ENCODE data around the gene SELENOO. TPM values are rescaled to one million over a fixed set of nuclear protein-coding genes. Genes with fewer than 3 reads are reported as not detected.

The SELENOO gene
- total RNA-seq, 1 experiment from 2014 or later: 34.3 TPM

- Histone ChIP-seq H3K4me3 (ENCODE audit: low read depth in 2 of 2, low read length in 2 of 2) (peak within 1 kb of the TSS; percentile 60 to 70), H3K27me3 (ENCODE audit: control insufficient read depth, insufficient read depth, low read length) (no peaks in the 10 kb centered on the region), H3K36me3 (ENCODE audit: control insufficient read depth, insufficient read depth, low read length) (no peaks in the 10 kb centered on the region; the same call in 1 of the 2 replicates), H3K9me3 (ENCODE audit: control insufficient read depth, insufficient read depth, low read depth, low read length) (no peaks in the 10 kb centered on the region), H3K27ac (ENCODE audit: low read length) (peak within 1 kb of the TSS; percentile 86), H3K4me1 (ENCODE audit: control insufficient read depth, insufficient read depth, low read length) (peaks cover 33% of the 10 kb centered on the region)
- no peak for DNase-seq (ENCODE audit: low read depth, low spot score)
- no peak for TF ChIP-seq TCF7L2 (IDR thresholded peaks at IDR 0.05; ENCODE audit: low read depth, low read length)
- TF ChIP-seq CTCF (IDR thresholded peaks at IDR 0.05): no peak
- TF ChIP-seq POLR2AphosphoS5 (IDR thresholded peaks at IDR 0.05; ENCODE audit: low read depth, low read length): peak; percentile 63; the same call in 1 of the 2 replicates
- 0 out of 2 replicates have a peak, but pooled peaks have one; percentile 48 for TF ChIP-seq SIN3A (IDR thresholded peaks at IDR 0.05; ENCODE audit: borderline replicate concordance, insufficient read depth, low read depth, low read length)
- CTCF ChIA-PET: no interaction called here
- intact Hi-C loops (cut with micrococcal nuclease; ENCODE audit: unreplicated experiment) (no loop called here), in situ Hi-C loops (cut with HindIII; ENCODE audit: low pct_unique_long_range_greater_than_20kb, low sequenced_read_pairs) (no loop called here)
- peak; percentile 62 for ATAC-seq
- BruUV-seq (replicated peaks): no TSS peak
- POLR2A ChIA-PET: interaction anchor here (0.5 kb wide), 1 partner anchor 1766 kb away, joined by 3 read pairs; no protein-coding TSS in a partner anchor
These were observed 61.0 kb downstream of the SELENOO start, which contains the start of gene MAPK12 for GRCh38 chr22:50261615-50262459. MAPK12 (minus strand) TSS chr22:50261683; CDS start chr22:50261509, 174 bp downstream.

GRCh38 chr22:50262460-50262911 is 61.7 kb downstream of the SELENOO start:
- no TSS peak for BruUV-seq (replicated peaks)
- in situ Hi-C loops (cut with HindIII; ENCODE audit: low pct_unique_long_range_greater_than_20kb, low sequenced_read_pairs) (no loop called here), intact Hi-C loops (cut with micrococcal nuclease; ENCODE audit: unreplicated experiment) (no loop called here)
- TF ChIP-seq SIN3A (IDR thresholded peaks at IDR 0.05; ENCODE audit: borderline replicate concordance, insufficient read depth, low read depth, low read length) (no peak), POLR2AphosphoS5 (IDR thresholded peaks at IDR 0.05; ENCODE audit: low read depth, low read length) (no peak), CTCF (IDR thresholded peaks at IDR 0.05) (no peak), TCF7L2 (IDR thresholded peaks at IDR 0.05; ENCODE audit: low read depth, low read length) (no peak), REST (IDR thresholded peaks at IDR 0.05; ENCODE audit: insufficient read depth in 1 of 2, low read depth in 2 of 2, low read length in 1 of 2) (no peak)
- H3K4me3 ChIP-seq (ENCODE audit: low read depth in 2 of 2, low read length in 2 of 2): no peak overlapping the region; a peak in 1 of 4 replicates
- H3K36me3 ChIP-seq (ENCODE audit: control insufficient read depth, insufficient read depth, low read length): no peaks in the 10 kb centered on the region; the same call in 1 of the 2 replicates
- peaks cover 33% of the 10 kb centered on the region for H3K4me1 ChIP-seq (ENCODE audit: control insufficient read depth, insufficient read depth, low read length)
- ChIA-PET CTCF (no interaction called here), POLR2A (interaction anchor here (0.5 kb wide), 1 partner anchor 1766 kb away, joined by 3 read pairs; no protein-coding TSS in a partner anchor)
- H3K27me3 ChIP-seq (ENCODE audit: control insufficient read depth, insufficient read depth, low read length): no peaks in the 10 kb centered on the region
- ATAC-seq (peak; percentile 39; the same call in 1 of the 2 replicates), DNase-seq (ENCODE audit: low read depth, low spot score) (no peak)
- H3K27ac ChIP-seq (ENCODE audit: low read length): peak overlapping the region; percentile 85
- H3K9me3 ChIP-seq (ENCODE audit: control insufficient read depth, insufficient read depth, low read depth, low read length): no peaks in the 10 kb centered on the region
